Measurements from ENCODE around the gene ALMS1. TPM values are rescaled to one million over a fixed set of nuclear protein-coding genes. Genes with fewer than 3 reads are reported as not detected.

The ALMS1 gene
- polyA plus RNA-seq, 1 of the 3 experiments (the other 2 are of a cell fraction): 7.0 TPM

DNA sequence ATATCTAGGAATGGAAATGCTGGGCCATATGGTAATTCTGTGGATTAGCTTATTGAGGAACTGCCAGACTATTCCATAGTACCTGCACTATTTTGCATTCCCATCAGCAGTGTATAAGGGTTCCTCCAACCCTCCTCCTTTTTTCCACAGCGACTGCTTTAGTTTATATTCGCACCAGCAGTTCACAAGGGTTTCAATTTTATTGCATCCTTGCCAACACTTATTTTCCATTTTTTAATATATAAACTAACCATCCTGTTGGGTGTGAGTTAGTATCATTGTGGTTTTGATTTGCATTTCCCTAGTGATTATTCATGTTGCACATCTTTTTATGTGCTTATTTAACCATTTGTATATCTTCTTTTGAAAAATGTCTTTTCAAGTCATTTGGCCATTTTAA lies 189.6 kb downstream of the ALMS1 start:
- Histone ChIP-seq H3K4me2 (no peak overlapping the region), H3K4me3 (ENCODE audit: low read depth in 2 of 2, low read length in 1 of 2) (no peak overlapping the region), H3F3A (replicated peaks; ENCODE audit: insufficient read depth) (no peaks in the 10 kb centered on the region), H3K9me3 (0 out of 2 replicates have a peak, but pooled peaks cover 9% of the 10 kb centered on the region), H3K9ac (no peak overlapping the region), H3K27ac (ENCODE audit: low read depth in 2 of 2, low read length in 1 of 2) (no peak overlapping the region), H3K27me3 (ENCODE audit: insufficient read depth) (no peaks in the 10 kb centered on the region), H3K4me1 (ENCODE audit: control insufficient read depth in 1 of 2, insufficient read depth in 2 of 2, low read depth in 1 of 2, low read length in 1 of 2) (no peaks in the 10 kb centered on the region), H3K79me2 (ENCODE audit: insufficient read depth) (no peaks in the 10 kb centered on the region), H4K20me1 (ENCODE audit: insufficient read depth) (no peaks in the 10 kb centered on the region), H3K9me2 (no peaks in the 10 kb centered on the region), H3K36me3 (replicated peaks in 1 of 2; ENCODE audit: control insufficient read depth in 1 of 2, insufficient read depth in 2 of 2, low read length in 1 of 2) (peaks cover 19 to 20% of the 10 kb centered on the region in 2 experiments), H2AFZ (ENCODE audit: low read depth) (no peak overlapping the region)
- 91% methylated on average over 2 of the region's 2 CpGs for WGBS (ENCODE audit: low lambda C conversion rate)
- CTCF ChIA-PET: no interaction called here
- DNase-seq: no peak
- POLR2A ChIA-PET: no interaction called here
- no peak for TF ChIP-seq CHD2 (IDR thresholded peaks at IDR 0.05; ENCODE audit: low read length, partially characterized antibody)

- TF ChIP-seq CHD2 (IDR thresholded peaks at IDR 0.05; ENCODE audit: low read length, partially characterized antibody): no peak
- no peaks in the 10 kb centered on the region for H3K9me2 ChIP-seq
- no peak overlapping the region for H3K4me3 ChIP-seq (ENCODE audit: low read depth in 2 of 2, low read length in 1 of 2)
- H4K20me1 ChIP-seq (ENCODE audit: insufficient read depth): no peaks in the 10 kb centered on the region
- peaks cover 5 to 21% of the 10 kb centered on the region in 2 experiments for H3K36me3 ChIP-seq (replicated peaks in 1 of 2; ENCODE audit: control insufficient read depth in 1 of 2, insufficient read depth in 2 of 2, low read length in 1 of 2)
- 100% methylated on average over 2 of the region's 2 CpGs for WGBS (ENCODE audit: low lambda C conversion rate)
- H3K9me3 ChIP-seq: 0 out of 2 replicates have a peak, but pooled peaks cover 9% of the 10 kb centered on the region
- H3K9ac ChIP-seq: no peak overlapping the region
- CTCF ChIA-PET: no interaction called here
- H2AFZ ChIP-seq (ENCODE audit: low read depth): no peak overlapping the region
- H3K79me2 ChIP-seq (ENCODE audit: insufficient read depth): no peaks in the 10 kb centered on the region
- H3K4me2 ChIP-seq: no peak overlapping the region
- no peak overlapping the region for H3K27ac ChIP-seq (ENCODE audit: low read depth in 2 of 2, low read length in 1 of 2)
- H3K27me3 ChIP-seq (ENCODE audit: insufficient read depth): no peaks in the 10 kb centered on the region
- POLR2A ChIA-PET: no interaction called here
- DNase-seq: no peak
- no peaks in the 10 kb centered on the region for H3F3A ChIP-seq (replicated peaks; ENCODE audit: insufficient read depth)
- H3K4me1 ChIP-seq (ENCODE audit: control insufficient read depth in 1 of 2, insufficient read depth in 2 of 2, low read depth in 1 of 2, low read length in 1 of 2): no peaks in the 10 kb centered on the region
These were observed 196.7 kb downstream of the ALMS1 start for GRCh38 chr2:73582364-73582763.

DNA sequence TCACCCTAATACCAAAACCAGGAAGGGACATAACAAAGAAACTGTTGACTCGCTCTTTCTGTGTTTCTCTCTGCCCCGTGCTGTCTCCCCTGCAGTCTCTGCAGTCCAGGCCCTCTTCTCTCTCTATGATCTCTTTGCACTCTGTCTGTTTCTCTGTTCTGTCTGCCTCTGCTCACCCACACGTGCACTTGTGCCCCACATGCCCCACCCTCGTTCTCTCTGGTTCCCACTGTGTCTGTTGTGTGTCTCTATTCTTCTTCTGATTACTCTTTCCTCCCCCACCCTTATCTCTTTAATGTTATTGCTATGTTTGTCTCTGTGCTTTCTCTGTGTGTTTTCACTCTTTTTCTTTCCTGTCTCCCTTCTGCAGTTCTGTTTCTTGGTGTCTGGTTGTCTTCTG lies 202.5 kb downstream of the ALMS1 start:
- Histone ChIP-seq H3K27me3 (ENCODE audit: insufficient read depth) (no peaks in the 10 kb centered on the region), H3K4me1 (ENCODE audit: control insufficient read depth in 1 of 2, insufficient read depth in 2 of 2, low read depth in 1 of 2, low read length in 1 of 2) (peaks cover 0 to 3% of the 10 kb centered on the region in 2 experiments; a peak in 2 of 4 replicates), H3K9ac (no peak overlapping the region), H3K36me3 (replicated peaks in 1 of 2; ENCODE audit: control insufficient read depth in 1 of 2, insufficient read depth in 2 of 2, low read length in 1 of 2) (no peaks in the 10 kb centered on the region), H3K4me3 (ENCODE audit: low read depth in 2 of 2, low read length in 1 of 2) (no peak overlapping the region), H2AFZ (ENCODE audit: low read depth) (no peak overlapping the region), H3K27ac (ENCODE audit: low read depth in 2 of 2, low read length in 1 of 2) (peak overlapping the region in 1 of 2 experiments; percentile 66; a peak in 2 of 4 replicates), H3K9me3 (no peaks in the 10 kb centered on the region), H4K20me1 (ENCODE audit: insufficient read depth) (no peaks in the 10 kb centered on the region), H3K9me2 (no peaks in the 10 kb centered on the region), H3F3A (replicated peaks; ENCODE audit: insufficient read depth) (no peaks in the 10 kb centered on the region), H3K4me2 (no peak overlapping the region), H3K79me2 (ENCODE audit: insufficient read depth) (no peaks in the 10 kb centered on the region)
- DNase-seq: peak; percentile 49
- POLR2A ChIA-PET: no interaction called here
- 59% methylated on average over 4 of the region's 4 CpGs for WGBS (ENCODE audit: low lambda C conversion rate)
- CTCF ChIA-PET: interaction anchor here (1.0 kb wide), 1 partner anchor 17 kb away, joined by 4 read pairs; no protein-coding TSS in a partner anchor
- TF ChIP-seq GATA2 (CRISPR knock-in tag; IDR thresholded peaks at IDR 0.05) (peak; percentile 30; the same call in 1 of the 2 replicates), MXI1 (IDR thresholded peaks at IDR 0.05; ENCODE audit: low read depth, low read length) (peak; percentile 77), USF2 (IDR thresholded peaks at IDR 0.05; ENCODE audit: borderline replicate concordance, low read depth, low read length) (no peak), CHD2 (IDR thresholded peaks at IDR 0.05; ENCODE audit: low read length, partially characterized antibody) (peak; percentile 38)
- TF ChIP-seq, protein P1, sequence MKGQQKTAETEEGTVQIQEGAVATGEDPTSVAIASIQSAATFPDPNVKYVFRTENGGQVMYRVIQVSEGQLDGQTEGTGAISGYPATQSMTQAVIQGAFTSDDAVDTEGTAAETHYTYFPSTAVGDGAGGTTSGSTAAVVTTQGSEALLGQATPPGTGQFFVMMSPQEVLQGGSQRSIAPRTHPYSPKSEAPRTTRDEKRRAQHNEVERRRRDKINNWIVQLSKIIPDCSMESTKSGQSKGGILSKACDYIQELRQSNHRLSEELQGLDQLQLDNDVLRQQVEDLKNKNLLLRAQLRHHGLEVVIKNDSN (IDR thresholded peaks at IDR 0.05; ENCODE audit: borderline replicate concordance, low read depth): no peak
